Measurements from ENCODE around the gene SYDE2. TPM values are rescaled to one million over a fixed set of nuclear protein-coding genes. Genes with fewer than 3 reads are reported as not detected.

The SYDE2 gene
- total RNA-seq, 2 donors from 2014 or later, result 11.0 to 14.1 TPM

DNA sequence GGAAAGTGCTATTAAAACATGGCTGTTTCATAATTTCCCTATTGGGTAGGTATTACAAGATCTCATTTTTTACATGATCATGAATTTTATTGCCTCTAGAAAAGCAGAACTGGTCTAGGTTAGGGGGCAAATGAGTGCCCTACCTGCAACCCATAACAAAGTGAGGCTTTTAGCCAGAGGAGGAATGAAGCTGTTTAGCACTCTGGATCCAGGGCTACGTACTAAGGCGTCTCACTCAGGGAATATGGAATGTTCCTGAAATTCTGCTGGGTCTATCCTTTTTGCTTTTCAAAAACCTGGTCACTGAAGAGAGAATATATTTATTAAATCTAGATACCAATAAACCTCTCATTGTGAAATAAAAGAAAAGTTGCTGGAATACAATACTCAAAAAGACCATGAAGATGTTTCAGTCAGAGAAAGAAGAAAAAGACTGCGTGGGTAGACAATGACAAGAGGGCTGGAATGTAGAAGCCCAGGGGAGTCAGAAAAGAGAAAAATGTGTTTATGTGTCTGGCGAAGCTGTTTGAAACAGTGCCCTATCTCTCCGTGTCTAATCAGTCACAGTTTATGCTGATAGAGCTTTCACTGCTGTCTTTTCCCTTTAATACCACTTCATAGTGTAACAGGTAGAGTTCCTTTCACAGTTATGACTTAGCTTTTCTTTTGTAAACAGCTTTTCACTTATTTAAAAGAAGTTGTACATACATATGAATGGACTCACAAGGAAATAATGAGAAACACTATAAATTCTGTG, 25.0 kb upstream of the SYDE2 start:
- Mint-ChIP-seq H3K36me3 (ENCODE audit: low read depth) (no peaks in the 10 kb centered on the region), H3K4me1 (peaks cover 37% of the 10 kb centered on the region), H3K9me3 (no peaks in the 10 kb centered on the region), H3K27me3 (ENCODE audit: insufficient read depth) (peaks cover 3% of the 10 kb centered on the region), H3K27ac (peak overlapping the region; percentile 69), H3K4me3 (no peak overlapping the region)
- Histone ChIP-seq H3K27me3 (ENCODE audit: control insufficient read depth, insufficient read depth, low read length, poor library complexity, severe bottlenecking) (no peaks in the 10 kb centered on the region), H3K9ac (ENCODE audit: extremely low read depth, low read length, poor library complexity, severe bottlenecking) (no peak overlapping the region), H3K27ac (ENCODE audit: low read depth, low read length) (no peak overlapping the region), H3K4me3 (ENCODE audit: low read length) (no peak overlapping the region), H3K4me1 (ENCODE audit: control insufficient read depth, insufficient read depth, low read length) (peaks cover 8% of the 10 kb centered on the region), H3K9me3 (ENCODE audit: control insufficient read depth, low read length) (no peaks in the 10 kb centered on the region), H3K36me3 (ENCODE audit: control insufficient read depth, insufficient read depth, low read length) (no peaks in the 10 kb centered on the region)
- TF ChIP-seq, protein P1, sequence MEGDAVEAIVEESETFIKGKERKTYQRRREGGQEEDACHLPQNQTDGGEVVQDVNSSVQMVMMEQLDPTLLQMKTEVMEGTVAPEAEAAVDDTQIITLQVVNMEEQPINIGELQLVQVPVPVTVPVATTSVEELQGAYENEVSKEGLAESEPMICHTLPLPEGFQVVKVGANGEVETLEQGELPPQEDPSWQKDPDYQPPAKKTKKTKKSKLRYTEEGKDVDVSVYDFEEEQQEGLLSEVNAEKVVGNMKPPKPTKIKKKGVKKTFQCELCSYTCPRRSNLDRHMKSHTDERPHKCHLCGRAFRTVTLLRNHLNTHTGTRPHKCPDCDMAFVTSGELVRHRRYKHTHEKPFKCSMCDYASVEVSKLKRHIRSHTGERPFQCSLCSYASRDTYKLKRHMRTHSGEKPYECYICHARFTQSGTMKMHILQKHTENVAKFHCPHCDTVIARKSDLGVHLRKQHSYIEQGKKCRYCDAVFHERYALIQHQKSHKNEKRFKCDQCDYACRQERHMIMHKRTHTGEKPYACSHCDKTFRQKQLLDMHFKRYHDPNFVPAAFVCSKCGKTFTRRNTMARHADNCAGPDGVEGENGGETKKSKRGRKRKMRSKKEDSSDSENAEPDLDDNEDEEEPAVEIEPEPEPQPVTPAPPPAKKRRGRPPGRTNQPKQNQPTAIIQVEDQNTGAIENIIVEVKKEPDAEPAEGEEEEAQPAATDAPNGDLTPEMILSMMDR (conservative IDR thresholded peaks at IDR 0.05), result no peak
- no peak for DNase-seq
- WGBS, 2 experiments (ENCODE audit: insufficient coverage in 1 of 2, insufficient read length in 1 of 2), result 45 to 62% methylated on average over 2 to 5 of the region's 5 CpGs

DNA sequence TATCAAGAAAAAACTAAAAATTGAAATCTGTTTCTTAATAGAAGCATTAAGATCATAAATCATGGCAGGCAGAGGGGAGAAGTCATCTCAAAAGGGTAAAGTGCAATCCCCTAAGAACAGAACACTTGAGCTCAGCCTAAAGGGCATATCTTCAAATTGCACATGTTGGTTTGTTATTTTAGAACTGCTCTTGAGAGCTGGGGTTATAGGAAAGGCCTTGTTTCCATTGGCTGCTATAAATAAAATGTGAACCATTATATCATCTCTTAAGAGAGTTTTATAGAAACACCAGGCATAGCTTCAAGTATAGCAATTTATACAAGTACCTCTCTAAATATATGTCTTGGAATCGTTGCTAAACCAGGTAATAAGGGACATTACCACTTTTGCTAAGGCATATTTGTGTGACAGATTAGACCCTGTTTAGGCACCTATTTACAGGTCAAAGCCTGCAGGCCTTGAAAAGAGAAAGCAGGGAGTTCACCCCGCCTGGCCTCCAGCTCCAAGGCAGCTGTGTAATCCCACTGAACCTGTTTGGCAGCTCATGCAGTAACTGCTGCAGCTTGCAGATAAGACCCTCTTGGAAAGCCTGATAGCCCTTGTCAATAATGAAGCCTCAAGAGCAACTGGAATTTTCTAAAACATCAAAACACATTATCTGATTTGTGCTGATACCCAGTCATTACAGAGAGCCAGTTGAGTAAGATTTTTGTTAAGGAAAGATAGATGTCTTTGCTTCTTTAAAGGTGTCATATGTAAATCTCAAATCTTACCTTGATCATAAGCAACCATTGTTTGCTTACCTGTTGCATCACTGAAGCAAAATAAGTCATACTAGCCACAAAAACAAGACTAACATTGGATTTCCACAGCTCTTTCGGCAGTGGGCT, 24.2 kb upstream of the SYDE2 start:
- H3K9me3 ChIP-seq (ENCODE audit: control insufficient read depth, low read length), result no peaks in the 10 kb centered on the region
- no peak overlapping the region for H3K9ac ChIP-seq (ENCODE audit: extremely low read depth, low read length, poor library complexity, severe bottlenecking)
- Mint-ChIP-seq H3K9me3 (no peaks in the 10 kb centered on the region), H3K4me3 (peak overlapping the region; percentile 7), H3K27ac (peak overlapping the region; percentile 69), H3K4me1 (peaks cover 43% of the 10 kb centered on the region), H3K27me3 (ENCODE audit: insufficient read depth) (peaks cover 3% of the 10 kb centered on the region), H3K36me3 (ENCODE audit: low read depth) (no peaks in the 10 kb centered on the region)
- 62 to 67% methylated on average over 2 to 3 of the region's 3 CpGs for WGBS, 2 experiments (ENCODE audit: insufficient coverage in 1 of 2, insufficient read length in 1 of 2)
- peaks cover 10% of the 10 kb centered on the region for H3K4me1 ChIP-seq (ENCODE audit: control insufficient read depth, insufficient read depth, low read length)
- no peak overlapping the region for H3K27ac ChIP-seq (ENCODE audit: low read depth, low read length)
- DNase-seq, result peak; percentile 89
- H3K36me3 ChIP-seq (ENCODE audit: control insufficient read depth, insufficient read depth, low read length), result no peaks in the 10 kb centered on the region
- H3K27me3 ChIP-seq (ENCODE audit: control insufficient read depth, insufficient read depth, low read length, poor library complexity, severe bottlenecking), result no peaks in the 10 kb centered on the region
- H3K4me3 ChIP-seq (ENCODE audit: low read length), result peak overlapping the region; percentile 44
- TF ChIP-seq, protein P1 (conservative IDR thresholded peaks at IDR 0.05), result no peak

- Histone ChIP-seq H3K4me1 (ENCODE audit: control insufficient read depth, insufficient read depth, low read length) (peaks cover 12% of the 10 kb centered on the region), H3K9ac (ENCODE audit: extremely low read depth, low read length, poor library complexity, severe bottlenecking) (no peak overlapping the region), H3K9me3 (ENCODE audit: control insufficient read depth, low read length) (no peaks in the 10 kb centered on the region), H3K36me3 (ENCODE audit: control insufficient read depth, insufficient read depth, low read length) (no peaks in the 10 kb centered on the region), H3K27me3 (ENCODE audit: control insufficient read depth, insufficient read depth, low read length, poor library complexity, severe bottlenecking) (no peaks in the 10 kb centered on the region), H3K4me3 (ENCODE audit: low read length) (peak overlapping the region; percentile 44), H3K27ac (ENCODE audit: low read depth, low read length) (no peak overlapping the region)
- DNase-seq, result no peak
- TF ChIP-seq, protein P1 (conservative IDR thresholded peaks at IDR 0.05), result no peak
- Mint-ChIP-seq H3K4me1 (peaks cover 48% of the 10 kb centered on the region), H3K4me3 (peak overlapping the region; percentile 7), H3K27me3 (ENCODE audit: insufficient read depth) (peaks cover 3% of the 10 kb centered on the region), H3K36me3 (ENCODE audit: low read depth) (no peaks in the 10 kb centered on the region), H3K27ac (peak overlapping the region; percentile 24), H3K9me3 (no peaks in the 10 kb centered on the region)
Observed at GRCh38 chr1:85224295-85224694, 23.5 kb upstream of the SYDE2 start.

All from endodermal cell (in vitro differentiated cells).